Measurements from ENCODE around the gene MAP3K7. TPM values are rescaled to one million over a fixed set of nuclear protein-coding genes. Genes with fewer than 3 reads are reported as not detected.

MAP3K7 gene
- total and polyA plus RNA-seq, 4 experiments from 2014 or later, result 18.8 to 34.1 (median 28.9) TPM

GRCh38 chr6:90534337-90535025 lies 52.4 kb downstream of the MAP3K7 start:
- intact Hi-C loops (cut with micrococcal nuclease), result no loop called here
- Mint-ChIP-seq H3K27me3 (no peaks in the 10 kb centered on the region), H3K27ac (peak overlapping the region in 2 of 7 donors; percentile 19 to 80), H3K4me1 (peaks cover 0 to 2% (median under 1%) of the 10 kb centered on the region in 4 donors), H3K9me3 (no peaks in the 10 kb centered on the region), H3K36me3 (peaks cover 24 to 48% of the 10 kb centered on the region in 2 donors), H3K4me3 (no peak overlapping the region)
- Histone ChIP-seq H3K36me3 (ENCODE audit: insufficient read depth, low read length) (peaks cover 7% of the 10 kb centered on the region), H3K27ac (ENCODE audit: low read depth, low read length) (no peak overlapping the region), H3K9me3 (ENCODE audit: control insufficient read depth in 1 of 2, low read length in 2 of 2) (no peaks in the 10 kb centered on the region), H3K4me1 (ENCODE audit: insufficient read depth, low read length) (no peaks in the 10 kb centered on the region), H3K27me3 (ENCODE audit: insufficient read depth, low read length) (no peaks in the 10 kb centered on the region), H3K4me3 (ENCODE audit: low read length in 2 of 2) (no peak overlapping the region)
- DNase-seq, result no peak
- ChIA-PET POLR2A (ENCODE audit: partially characterized antibody) (no interaction called here), CTCF (ENCODE audit: partially characterized antibody) (no interaction called here)

DNA sequence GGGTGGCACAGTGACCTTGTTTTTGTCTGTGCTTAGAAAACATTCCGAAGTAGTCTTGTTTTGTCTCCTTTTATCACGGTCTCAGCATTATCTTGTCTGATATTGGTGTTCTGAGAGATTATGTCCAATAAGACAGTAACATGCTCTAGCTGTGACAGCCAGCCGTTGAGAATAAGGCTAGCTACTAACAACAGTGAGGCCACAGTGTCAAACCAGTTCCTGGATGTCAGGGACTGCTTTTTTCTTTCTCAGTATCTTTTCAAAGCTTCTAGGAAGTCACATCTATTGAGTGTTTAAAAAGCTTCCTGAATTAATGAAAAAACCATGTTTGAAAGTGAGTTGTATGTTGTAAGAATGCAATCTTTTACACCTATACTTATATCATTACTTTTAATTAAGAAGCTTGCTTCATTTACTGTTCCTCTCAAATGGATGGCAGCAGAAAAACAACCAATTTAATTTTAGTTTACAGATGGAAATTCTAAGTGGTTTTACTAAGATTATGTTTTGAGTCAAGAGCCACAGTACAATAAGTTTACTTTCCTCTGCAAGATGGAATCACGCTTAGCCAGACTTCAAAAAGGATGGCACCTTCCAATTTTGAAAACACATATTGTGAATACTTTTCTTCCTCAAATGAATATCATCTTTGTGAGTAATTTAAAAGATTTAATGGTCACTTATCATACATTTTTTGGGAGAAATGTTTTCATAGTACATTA lies 53.1 kb downstream of the MAP3K7 start:
- no peak for DNase-seq
- CTCF ChIA-PET (ENCODE audit: partially characterized antibody), result no interaction called here
- Mint-ChIP-seq H3K27ac (no peak overlapping the region), H3K36me3 (peaks cover 29 to 52% of the 10 kb centered on the region in 2 donors), H3K4me1 (peaks cover 0 to 4% (median 2%) of the 10 kb centered on the region in 4 donors), H3K27me3 (no peaks in the 10 kb centered on the region), H3K9me3 (no peaks in the 10 kb centered on the region), H3K4me3 (no peak overlapping the region)
- POLR2A ChIA-PET (ENCODE audit: partially characterized antibody), result no interaction called here
- H3K36me3 ChIP-seq (ENCODE audit: insufficient read depth, low read length), result peaks cover 5% of the 10 kb centered on the region
- intact Hi-C loops (cut with micrococcal nuclease), result no loop called here
- no peaks in the 10 kb centered on the region for H3K4me1 ChIP-seq (ENCODE audit: insufficient read depth, low read length)
- no peaks in the 10 kb centered on the region for H3K9me3 ChIP-seq (ENCODE audit: control insufficient read depth in 1 of 2, low read length in 2 of 2)
- no peak overlapping the region for H3K27ac ChIP-seq (ENCODE audit: low read depth, low read length)
- H3K4me3 ChIP-seq (ENCODE audit: low read length in 2 of 2), result no peak overlapping the region
- H3K27me3 ChIP-seq (ENCODE audit: insufficient read depth, low read length), result no peaks in the 10 kb centered on the region

- no peaks in the 10 kb centered on the region for H3K9me3 Mint-ChIP-seq
- Histone ChIP-seq H3K27ac (ENCODE audit: low read depth, low read length) (no peak overlapping the region), H3K9me3 (ENCODE audit: control insufficient read depth in 1 of 2, low read length in 2 of 2) (no peaks in the 10 kb centered on the region), H3K4me1 (ENCODE audit: insufficient read depth, low read length) (no peaks in the 10 kb centered on the region), H3K27me3 (ENCODE audit: insufficient read depth, low read length) (no peaks in the 10 kb centered on the region), H3K4me3 (ENCODE audit: low read length in 2 of 2) (no peak overlapping the region), H3K36me3 (ENCODE audit: insufficient read depth, low read length) (peaks cover 5% of the 10 kb centered on the region)
- H3K4me3 Mint-ChIP-seq, result no peak overlapping the region
- no peak for DNase-seq
- CTCF ChIA-PET (ENCODE audit: partially characterized antibody), result no interaction called here
- intact Hi-C loops (cut with micrococcal nuclease), result no loop called here
- H3K27me3 Mint-ChIP-seq, result no peaks in the 10 kb centered on the region
- POLR2A ChIA-PET (ENCODE audit: partially characterized antibody), result no interaction called here
- peaks cover 25 to 40% of the 10 kb centered on the region in 2 donors for H3K36me3 Mint-ChIP-seq
- H3K4me1 Mint-ChIP-seq, result peaks cover 0 to 4% (median under 1%) of the 10 kb centered on the region in 4 donors
- no peak overlapping the region for H3K27ac Mint-ChIP-seq
These were observed 56.0 kb downstream of the MAP3K7 start for GRCh38 chr6:90530882-90531281.

DNA sequence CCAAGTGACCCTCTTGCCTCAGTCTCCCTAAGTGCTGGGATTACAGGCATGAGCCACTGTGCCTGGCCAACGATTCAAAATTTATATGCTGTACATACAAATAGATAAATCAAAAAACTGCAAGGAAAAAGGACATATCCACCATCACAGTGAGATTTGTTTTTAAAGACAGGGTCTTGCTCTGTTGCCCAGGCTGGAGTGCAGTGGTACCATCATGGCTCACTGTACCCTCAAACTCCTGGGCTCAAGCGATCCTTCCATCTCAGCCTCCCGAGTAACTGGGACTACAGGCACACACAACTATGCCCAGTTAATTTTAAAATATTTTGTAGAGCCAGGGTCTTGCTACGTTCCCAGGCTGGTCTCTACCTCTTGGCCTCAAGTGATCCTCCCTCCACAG lies 61.5 kb downstream of the MAP3K7 start:
- peaks cover 5% of the 10 kb centered on the region for H3K36me3 ChIP-seq (ENCODE audit: insufficient read depth, low read length)
- Mint-ChIP-seq H3K27me3 (no peaks in the 10 kb centered on the region), H3K9me3 (no peaks in the 10 kb centered on the region), H3K4me1 (peaks cover 0 to 4% (median 0%) of the 10 kb centered on the region in 4 donors), H3K27ac (no peak overlapping the region), H3K4me3 (no peak overlapping the region), H3K36me3 (peaks cover 51 to 54% of the 10 kb centered on the region in 2 donors)
- ChIA-PET POLR2A (ENCODE audit: partially characterized antibody) (no interaction called here), CTCF (ENCODE audit: partially characterized antibody) (no interaction called here)
- H3K4me3 ChIP-seq (ENCODE audit: low read length in 2 of 2), result no peak overlapping the region
- no peak overlapping the region for H3K27ac ChIP-seq (ENCODE audit: low read depth, low read length)
- no peaks in the 10 kb centered on the region for H3K4me1 ChIP-seq (ENCODE audit: insufficient read depth, low read length)
- H3K27me3 ChIP-seq (ENCODE audit: insufficient read depth, low read length), result no peaks in the 10 kb centered on the region
- intact Hi-C loops (cut with micrococcal nuclease), result no loop called here
- no peaks in the 10 kb centered on the region for H3K9me3 ChIP-seq (ENCODE audit: control insufficient read depth in 1 of 2, low read length in 2 of 2)
- no peak for DNase-seq

DNA sequence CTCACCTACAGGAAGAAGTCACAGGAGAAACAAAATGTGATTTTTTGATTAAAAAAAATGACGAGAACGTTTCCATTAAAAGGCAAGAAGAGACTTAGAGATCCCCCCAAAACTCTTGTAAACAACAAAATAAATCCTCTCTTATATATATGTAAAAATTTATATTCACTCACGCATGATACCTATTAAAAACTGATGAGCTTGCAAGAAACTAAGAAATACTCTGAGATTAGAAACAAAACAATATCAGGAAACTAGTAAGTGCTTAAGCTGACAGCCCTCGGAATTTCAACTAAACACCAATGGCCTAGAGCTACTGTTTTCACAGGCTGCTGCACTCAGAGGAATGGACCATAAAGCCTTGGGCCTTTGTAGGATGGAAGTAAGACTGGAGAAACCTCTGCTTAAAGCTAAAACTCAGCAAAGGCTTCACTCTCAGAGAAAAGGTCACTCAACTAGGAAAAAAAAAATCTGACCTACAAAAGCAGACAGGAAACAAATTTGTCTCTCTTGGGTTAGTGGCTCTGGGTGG lies 63.0 kb downstream of the MAP3K7 start:
- no peak overlapping the region for H3K27ac ChIP-seq (ENCODE audit: low read depth, low read length)
- Mint-ChIP-seq H3K27me3 (no peaks in the 10 kb centered on the region), H3K36me3 (peaks cover 46 to 50% of the 10 kb centered on the region in 2 donors), H3K27ac (peak overlapping the region in 1 of 7 donors; percentile 25), H3K9me3 (no peaks in the 10 kb centered on the region), H3K4me3 (no peak overlapping the region), H3K4me1 (no peaks in the 10 kb centered on the region)
- H3K4me1 ChIP-seq (ENCODE audit: insufficient read depth, low read length), result no peaks in the 10 kb centered on the region
- POLR2A ChIA-PET (ENCODE audit: partially characterized antibody), result no interaction called here
- H3K9me3 ChIP-seq (ENCODE audit: control insufficient read depth in 1 of 2, low read length in 2 of 2), result no peaks in the 10 kb centered on the region
- CTCF ChIA-PET (ENCODE audit: partially characterized antibody), result no interaction called here
- H3K36me3 ChIP-seq (ENCODE audit: insufficient read depth, low read length), result peaks cover 5% of the 10 kb centered on the region
- H3K27me3 ChIP-seq (ENCODE audit: insufficient read depth, low read length), result no peaks in the 10 kb centered on the region
- no peak overlapping the region for H3K4me3 ChIP-seq (ENCODE audit: low read length in 2 of 2)
- intact Hi-C loops (cut with micrococcal nuclease), result no loop called here
- DNase-seq, result no peak

DNA sequence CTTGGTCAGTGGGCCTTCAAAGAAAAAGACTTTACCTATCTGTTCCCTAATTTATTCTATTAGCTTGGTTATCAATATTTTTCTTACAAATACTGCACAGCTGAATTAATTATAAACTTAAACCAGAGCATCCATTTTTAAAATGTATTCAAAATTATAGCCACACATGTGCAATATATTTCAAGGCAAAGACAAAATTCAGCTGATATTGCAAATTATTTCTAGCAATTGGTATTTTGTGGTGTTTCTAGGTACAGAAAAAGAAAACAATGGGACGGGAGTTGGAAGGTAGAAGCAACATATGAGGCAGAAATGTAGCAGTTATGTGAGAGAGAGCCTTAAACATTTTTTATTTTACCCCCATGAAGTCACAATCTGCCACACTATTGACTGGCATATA lies 64.9 kb downstream of the MAP3K7 start:
- H3K27ac ChIP-seq (ENCODE audit: low read depth, low read length), result no peak overlapping the region
- Mint-ChIP-seq H3K27ac (peak overlapping the region in 1 of 7 donors; percentile 68), H3K9me3 (no peaks in the 10 kb centered on the region), H3K36me3 (peaks cover 44 to 49% of the 10 kb centered on the region in 2 donors), H3K4me1 (no peaks in the 10 kb centered on the region), H3K4me3 (no peak overlapping the region), H3K27me3 (no peaks in the 10 kb centered on the region)
- H3K9me3 ChIP-seq (ENCODE audit: control insufficient read depth in 1 of 2, low read length in 2 of 2), result no peaks in the 10 kb centered on the region
- ChIA-PET CTCF (ENCODE audit: partially characterized antibody) (no interaction called here), POLR2A (ENCODE audit: partially characterized antibody) (no interaction called here)
- no peaks in the 10 kb centered on the region for H3K4me1 ChIP-seq (ENCODE audit: insufficient read depth, low read length)
- H3K27me3 ChIP-seq (ENCODE audit: insufficient read depth, low read length), result no peaks in the 10 kb centered on the region
- DNase-seq, result no peak
- intact Hi-C loops (cut with micrococcal nuclease), result no loop called here
- H3K4me3 ChIP-seq (ENCODE audit: low read length in 2 of 2), result no peak overlapping the region
- peaks cover 5% of the 10 kb centered on the region for H3K36me3 ChIP-seq (ENCODE audit: insufficient read depth, low read length)

GRCh38 chr6:90516074-90516660 lies 70.7 kb downstream of the MAP3K7 start:
- CTCF ChIA-PET (ENCODE audit: partially characterized antibody), result interaction anchor here (2.0 kb wide), 1 partner anchor 9 kb away, joined by 4 read pairs; no protein-coding TSS in a partner anchor

More at GRCh38 chr6:90516074-90516660, 70.7 kb downstream of the MAP3K7 start:
- Mint-ChIP-seq H3K27ac (no peak overlapping the region), H3K36me3 (peaks cover 61 to 67% of the 10 kb centered on the region in 2 donors), H3K9me3 (no peaks in the 10 kb centered on the region), H3K4me1 (no peaks in the 10 kb centered on the region), H3K4me3 (no peak overlapping the region), H3K27me3 (no peaks in the 10 kb centered on the region)
- Histone ChIP-seq H3K9me3 (ENCODE audit: control insufficient read depth in 1 of 2, low read length in 2 of 2) (no peaks in the 10 kb centered on the region), H3K36me3 (ENCODE audit: insufficient read depth, low read length) (peaks cover 9% of the 10 kb centered on the region), H3K27me3 (ENCODE audit: insufficient read depth, low read length) (no peaks in the 10 kb centered on the region), H3K27ac (ENCODE audit: low read depth, low read length) (no peak overlapping the region), H3K4me1 (ENCODE audit: insufficient read depth, low read length) (no peaks in the 10 kb centered on the region), H3K4me3 (ENCODE audit: low read length in 2 of 2) (no peak overlapping the region)
- POLR2A ChIA-PET (ENCODE audit: partially characterized antibody), result no interaction called here
- intact Hi-C loops (cut with micrococcal nuclease), result no loop called here
- DNase-seq, result no peak
